Measurements from ENCODE around the gene FOXO6.

DNA sequence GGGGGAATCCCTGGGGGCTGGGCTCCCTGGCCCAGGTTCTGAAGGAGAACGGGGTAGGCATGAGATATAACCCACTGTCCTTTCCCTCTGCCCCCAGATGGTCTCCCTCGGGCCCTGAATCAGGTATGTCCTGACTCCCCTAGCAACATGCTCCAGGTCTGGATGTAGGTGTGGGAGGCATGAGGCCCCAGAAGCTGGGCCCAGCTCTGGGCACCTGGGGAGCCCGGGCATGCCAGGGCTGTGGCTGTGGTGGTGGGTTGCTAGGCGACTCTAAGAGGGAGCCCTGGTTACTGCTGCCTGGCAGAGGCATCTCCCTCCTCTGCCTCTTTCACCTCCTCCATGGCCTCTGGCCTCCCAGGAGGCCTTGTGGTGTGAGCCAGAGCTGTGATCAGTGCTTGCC is 16.2 kb downstream of the FOXO6 start:
- TF ChIP-seq POLR2A (IDR thresholded peaks at IDR 0.05), result no peak
- TF ChIP-seq, protein P1, sequence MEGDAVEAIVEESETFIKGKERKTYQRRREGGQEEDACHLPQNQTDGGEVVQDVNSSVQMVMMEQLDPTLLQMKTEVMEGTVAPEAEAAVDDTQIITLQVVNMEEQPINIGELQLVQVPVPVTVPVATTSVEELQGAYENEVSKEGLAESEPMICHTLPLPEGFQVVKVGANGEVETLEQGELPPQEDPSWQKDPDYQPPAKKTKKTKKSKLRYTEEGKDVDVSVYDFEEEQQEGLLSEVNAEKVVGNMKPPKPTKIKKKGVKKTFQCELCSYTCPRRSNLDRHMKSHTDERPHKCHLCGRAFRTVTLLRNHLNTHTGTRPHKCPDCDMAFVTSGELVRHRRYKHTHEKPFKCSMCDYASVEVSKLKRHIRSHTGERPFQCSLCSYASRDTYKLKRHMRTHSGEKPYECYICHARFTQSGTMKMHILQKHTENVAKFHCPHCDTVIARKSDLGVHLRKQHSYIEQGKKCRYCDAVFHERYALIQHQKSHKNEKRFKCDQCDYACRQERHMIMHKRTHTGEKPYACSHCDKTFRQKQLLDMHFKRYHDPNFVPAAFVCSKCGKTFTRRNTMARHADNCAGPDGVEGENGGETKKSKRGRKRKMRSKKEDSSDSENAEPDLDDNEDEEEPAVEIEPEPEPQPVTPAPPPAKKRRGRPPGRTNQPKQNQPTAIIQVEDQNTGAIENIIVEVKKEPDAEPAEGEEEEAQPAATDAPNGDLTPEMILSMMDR (IDR thresholded peaks at IDR 0.05), result no peak

Data from prostate gland (tissue), 2 donors.